B cell (primary cell): ENCODE data around the gene ZFP1.

Experiments used
- EZH2 ChIP-seq: IDR thresholded peaks from 2 replicates; pipeline ENCODE4 v1.6.1; 2012; ENCODE audit warnings: borderline replicate concordance, low read depth, mild to moderate bottlenecking, moderate library complexity, low read length; ENCODE audit not compliant: insufficient read depth, poor library complexity, severe bottlenecking
- TF ChIP-seq, protein P1 (sequence below): fragments of 200-600 bp; IDR thresholded peaks from one replicate; pipeline ENCODE4 v1.8.0; 2022; ENCODE audit warnings: antibody characterized with exemption, mild to moderate bottlenecking

GRCh38 chr16:75114946-75115825 is 33.1 kb upstream of the ZFP1 start:
- TF ChIP-seq, protein P1, sequence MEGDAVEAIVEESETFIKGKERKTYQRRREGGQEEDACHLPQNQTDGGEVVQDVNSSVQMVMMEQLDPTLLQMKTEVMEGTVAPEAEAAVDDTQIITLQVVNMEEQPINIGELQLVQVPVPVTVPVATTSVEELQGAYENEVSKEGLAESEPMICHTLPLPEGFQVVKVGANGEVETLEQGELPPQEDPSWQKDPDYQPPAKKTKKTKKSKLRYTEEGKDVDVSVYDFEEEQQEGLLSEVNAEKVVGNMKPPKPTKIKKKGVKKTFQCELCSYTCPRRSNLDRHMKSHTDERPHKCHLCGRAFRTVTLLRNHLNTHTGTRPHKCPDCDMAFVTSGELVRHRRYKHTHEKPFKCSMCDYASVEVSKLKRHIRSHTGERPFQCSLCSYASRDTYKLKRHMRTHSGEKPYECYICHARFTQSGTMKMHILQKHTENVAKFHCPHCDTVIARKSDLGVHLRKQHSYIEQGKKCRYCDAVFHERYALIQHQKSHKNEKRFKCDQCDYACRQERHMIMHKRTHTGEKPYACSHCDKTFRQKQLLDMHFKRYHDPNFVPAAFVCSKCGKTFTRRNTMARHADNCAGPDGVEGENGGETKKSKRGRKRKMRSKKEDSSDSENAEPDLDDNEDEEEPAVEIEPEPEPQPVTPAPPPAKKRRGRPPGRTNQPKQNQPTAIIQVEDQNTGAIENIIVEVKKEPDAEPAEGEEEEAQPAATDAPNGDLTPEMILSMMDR = no peak
- no peak for TF ChIP-seq EZH2
